GM19455 (cell line): ENCODE data around the gene CCDC188.

ENCODE experiments used
- ATAC-seq: cut with Tn5 transposase; IDR thresholded peaks from one replicate; pipeline ENCODE4 v1.9.1; 2021; ENCODE audit not compliant: unreplicated experiment

Gene CCDC188

GRCh38 chr22:20135806-20136602 is 14.9 kb downstream of the CCDC188 start:
- no peak for ATAC-seq

GRCh38 chr22:20135265-20135664 is 15.6 kb downstream of the CCDC188 start:
- no peak for ATAC-seq

DNA sequence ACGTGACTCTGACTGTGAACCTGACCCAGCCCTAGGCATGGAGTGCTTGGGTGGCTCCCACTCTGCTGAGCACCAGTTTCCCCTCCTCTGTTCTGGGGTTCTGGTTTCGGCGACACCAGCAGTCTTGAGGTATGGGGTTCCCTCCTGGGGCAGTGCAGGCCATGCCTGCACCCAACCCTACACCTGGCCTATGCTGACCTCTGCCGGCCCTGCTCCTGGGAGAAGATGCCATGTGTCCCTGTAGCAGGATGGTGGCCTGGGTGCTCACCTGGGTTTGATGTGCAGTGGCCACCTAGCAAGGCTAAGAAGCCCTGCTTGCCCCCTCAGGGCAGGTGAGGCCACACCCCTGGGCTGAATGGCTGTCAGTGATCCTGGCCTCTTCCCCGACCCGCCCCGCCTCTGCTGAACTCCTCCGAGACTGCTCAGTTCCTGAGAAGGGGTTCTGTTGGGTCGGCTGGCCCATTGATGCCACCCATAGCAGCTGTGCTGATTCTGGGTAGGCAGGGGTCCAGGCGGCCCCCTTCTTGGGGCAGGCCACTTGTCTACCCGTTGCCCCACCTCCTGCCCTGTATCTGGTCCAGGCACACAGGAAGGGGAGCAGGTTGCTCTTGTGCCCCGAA is 16.8 kb downstream of the CCDC188 start:
- ATAC-seq: no peak

- no peak for ATAC-seq
Observed at GRCh38 chr22:20132686-20133246, 18.1 kb downstream of the CCDC188 start.

DNA sequence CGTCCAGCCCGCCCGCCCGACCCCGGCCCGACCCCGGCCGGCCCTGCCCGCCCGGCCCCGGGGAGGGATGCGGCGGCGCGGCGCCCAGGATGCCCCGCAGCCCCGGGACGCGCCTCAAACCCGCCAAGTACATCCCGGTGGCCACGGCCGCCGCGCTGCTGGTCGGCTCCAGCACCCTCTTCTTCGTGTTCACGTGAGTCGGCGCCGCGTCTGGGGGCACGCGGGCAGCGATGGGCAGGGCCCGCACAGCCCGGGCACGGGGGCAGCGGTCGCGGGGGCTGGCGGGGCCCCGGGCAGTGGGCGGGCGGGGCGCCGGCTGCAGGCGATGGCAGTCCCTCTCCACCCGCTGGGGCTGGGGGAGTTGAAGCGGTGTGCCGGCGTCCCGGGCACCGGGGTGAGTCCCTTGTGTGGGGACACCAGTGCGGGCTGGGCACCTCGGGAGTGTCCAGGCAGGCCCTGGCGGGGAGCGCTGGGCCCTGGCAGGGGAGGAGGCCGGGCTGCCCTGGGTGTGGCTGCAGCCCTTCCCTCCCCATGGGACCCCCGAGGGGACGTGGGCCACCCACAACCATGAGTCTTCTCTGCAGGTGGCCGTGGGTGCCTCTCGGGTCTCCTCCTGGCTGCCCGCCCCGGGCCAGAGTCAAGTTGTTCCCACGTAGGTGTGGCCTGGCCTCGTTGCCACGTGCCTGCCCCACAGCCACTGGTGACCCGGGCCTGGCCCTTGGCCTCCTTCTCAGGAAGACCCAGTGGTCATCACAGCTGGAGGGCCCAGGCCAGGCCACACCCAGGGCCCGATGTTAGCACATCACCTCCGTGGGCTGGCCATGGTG is 18.8 kb downstream of the CCDC188 start:
- ATAC-seq: no peak

- no peak for ATAC-seq
Observed at GRCh38 chr22:20131597-20131858, 19.3 kb downstream of the CCDC188 start, which contains the start of gene ZDHHC8. TSS of gene ZDHHC8 (plus strand) at chr22:20131804. CDS start at chr22:20131948, 144 bp downstream.

DNA sequence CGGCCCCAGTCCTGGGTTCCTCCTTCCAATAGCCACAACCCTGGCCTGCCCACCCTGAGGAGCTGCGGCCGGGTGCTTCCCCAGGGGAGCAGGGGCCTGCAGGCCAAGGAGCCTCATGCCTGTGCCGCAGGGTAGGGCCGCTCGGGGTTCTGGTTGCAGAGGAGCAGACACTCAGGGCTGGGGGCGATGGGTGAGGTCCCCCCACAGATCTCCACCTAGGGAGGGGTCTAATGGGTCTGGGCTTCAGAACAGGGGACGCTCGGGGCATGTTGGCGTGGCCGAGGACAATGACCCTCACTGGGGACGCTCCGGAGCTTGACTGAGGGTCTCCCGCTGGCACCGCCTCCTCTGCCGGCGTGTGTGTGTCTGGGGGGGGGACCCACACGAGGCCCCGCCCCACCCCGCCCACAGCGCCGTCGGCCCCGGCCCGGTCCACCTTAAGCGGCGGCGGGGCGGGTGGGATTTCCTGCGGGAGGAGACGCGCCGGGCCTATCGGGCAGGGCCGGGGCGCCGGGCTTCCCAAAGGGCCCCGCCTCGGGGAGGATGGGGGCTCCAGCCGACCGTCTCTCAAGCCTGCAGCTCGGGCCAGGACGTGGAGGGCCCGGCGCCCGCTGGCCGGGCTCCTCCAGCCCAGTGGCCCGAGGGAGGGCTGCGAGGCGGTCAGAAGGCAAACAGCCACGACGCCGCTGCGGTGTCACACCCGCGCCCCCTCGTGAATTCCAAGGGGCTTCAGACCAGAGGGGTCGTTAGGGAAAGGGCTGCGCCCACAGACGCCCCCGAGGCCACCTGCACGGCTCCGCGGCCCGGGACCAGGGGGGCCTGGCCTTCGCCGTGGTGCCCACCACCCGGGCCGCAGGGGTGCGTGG is 19.9 kb downstream of the CCDC188 start:
- ATAC-seq: no peak

DNA sequence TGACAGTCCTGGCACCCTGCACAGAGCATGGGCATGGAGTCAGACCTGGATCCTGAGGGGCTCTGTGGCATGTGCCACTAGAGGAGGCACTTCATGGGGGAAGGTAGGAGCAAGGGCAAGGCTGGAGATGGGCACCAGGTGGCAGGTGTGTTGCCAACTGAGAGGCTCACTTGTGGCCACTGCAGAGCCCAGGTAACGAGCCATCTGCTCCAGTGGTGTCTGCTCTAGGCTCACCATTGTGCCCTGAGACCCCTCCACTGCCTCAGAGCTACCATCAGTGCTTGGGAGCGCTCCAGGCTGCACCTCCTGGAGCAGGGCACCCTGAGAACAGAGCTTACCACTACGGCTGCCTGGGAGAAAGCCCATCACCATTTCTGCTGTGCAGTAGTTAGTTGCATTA is 20.5 kb downstream of the CCDC188 start:
- ATAC-seq: no peak

GRCh38 chr22:20129747-20130014 is 21.2 kb downstream of the CCDC188 start:
- no peak for ATAC-seq

- no peak for ATAC-seq
Observed at GRCh38 chr22:20128902-20129746, 21.7 kb downstream of the CCDC188 start.

GRCh38 chr22:20128619-20128901 is 22.3 kb downstream of the CCDC188 start:
- no peak for ATAC-seq

DNA sequence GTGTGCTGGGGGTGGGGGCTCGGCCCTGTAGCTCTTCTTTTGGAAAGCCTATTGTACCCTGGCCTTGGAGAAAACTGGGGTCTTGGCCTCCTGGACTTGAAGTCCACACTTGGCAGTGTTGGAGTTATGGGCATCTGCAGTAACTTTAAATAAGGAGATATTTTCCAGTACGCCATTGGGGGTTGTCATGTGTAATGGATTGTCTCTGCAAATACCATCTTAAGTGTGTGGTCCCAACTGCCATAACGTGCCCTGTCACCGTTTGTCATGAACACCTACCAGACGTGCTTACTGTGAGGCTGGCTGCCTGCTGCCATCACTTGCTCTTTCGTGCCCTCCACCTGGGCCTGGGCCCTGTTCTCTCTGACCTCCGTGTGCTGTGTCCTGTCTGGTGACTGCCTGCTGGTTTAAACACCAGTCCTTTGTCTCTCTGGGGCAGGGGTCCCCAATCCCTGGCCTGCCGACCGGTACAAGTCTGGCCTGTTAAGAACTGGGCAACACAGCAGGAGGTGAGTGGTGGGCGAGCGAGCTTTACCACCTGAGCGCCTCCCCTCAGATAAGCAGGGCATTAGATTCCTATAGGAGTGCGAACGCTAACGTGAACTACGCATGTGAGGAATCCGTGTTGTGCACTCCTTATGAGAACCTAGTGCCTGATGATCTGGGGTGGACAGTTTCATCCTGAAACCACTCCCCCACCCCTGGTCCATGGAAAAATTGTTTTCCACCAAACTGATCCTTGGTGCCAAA is 22.8 kb downstream of the CCDC188 start:
- no peak for ATAC-seq

DNA sequence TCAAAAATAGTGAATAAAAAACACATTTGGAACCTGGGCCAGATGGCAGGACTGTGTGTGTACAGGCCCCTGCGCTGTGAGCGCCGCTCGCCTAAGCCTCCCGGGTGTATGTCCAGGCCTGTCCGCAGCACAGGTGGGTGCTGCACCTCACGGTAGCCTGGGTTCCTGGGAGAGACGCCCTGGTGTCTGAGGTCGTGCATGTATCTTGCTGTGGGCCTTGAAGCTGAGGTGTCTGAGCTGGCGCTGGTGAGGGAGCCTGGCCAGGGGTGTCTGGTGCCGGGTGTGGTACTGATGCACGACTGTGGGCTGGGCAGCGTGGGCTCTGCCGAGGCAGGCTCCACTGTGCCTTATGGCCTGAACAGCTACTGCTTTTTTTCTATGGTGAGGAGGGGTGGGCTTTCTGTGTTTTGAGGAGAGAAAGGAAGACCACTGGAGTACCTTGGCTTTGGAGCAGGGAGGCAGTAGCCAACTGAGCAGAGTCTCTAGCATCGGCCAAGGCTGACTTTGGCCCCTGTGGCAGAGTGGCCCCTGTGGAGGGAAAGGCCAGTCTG is 23.5 kb downstream of the CCDC188 start:
- no peak for ATAC-seq

GRCh38 chr22:20126284-20127029 is 24.4 kb downstream of the CCDC188 start:
- ATAC-seq: no peak

GRCh38 chr22:20125201-20126174 is 25.4 kb downstream of the CCDC188 start:
- no peak for ATAC-seq

DNA sequence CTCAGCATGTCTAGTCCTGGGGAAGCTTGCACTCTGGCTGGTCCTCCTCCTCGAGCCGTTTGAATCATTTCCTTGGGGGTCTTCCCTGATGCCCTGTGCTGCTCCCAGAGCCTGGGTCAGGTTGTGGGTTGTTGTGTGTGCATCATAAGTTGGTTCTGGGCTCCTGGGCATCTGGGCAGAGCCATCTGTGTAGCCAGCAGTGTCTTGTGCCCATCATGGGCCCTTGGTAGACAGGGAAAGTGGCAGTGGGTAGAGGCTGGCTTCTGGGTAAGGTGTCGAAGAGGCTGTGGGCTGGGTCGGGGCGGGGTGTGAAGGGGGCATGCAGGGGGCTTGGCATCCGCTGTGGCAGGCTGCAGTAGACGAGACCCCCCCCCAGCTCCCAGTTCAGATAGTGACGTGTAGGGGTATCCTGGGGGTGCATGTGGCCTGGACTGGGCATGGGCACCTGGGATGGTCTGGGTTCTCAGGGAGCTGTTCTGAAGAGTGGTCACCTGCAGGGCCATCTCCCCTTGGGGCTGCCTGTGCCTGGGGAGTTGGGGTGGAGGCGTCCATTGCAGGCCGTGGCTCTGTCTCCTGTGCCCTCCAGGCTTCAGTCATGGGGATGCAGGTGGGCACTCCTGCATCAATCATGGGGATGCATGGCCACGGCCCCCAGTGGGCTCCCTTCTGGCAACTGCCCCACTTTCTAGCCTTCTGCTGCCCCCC is 26.6 kb downstream of the CCDC188 start:
- no peak for ATAC-seq
